SK-N-SH treated with all-trans-retinoic acid at 6 μM for 48 hours (cell line): ENCODE results near the gene KDM6B.

Source experiments
- ATAC-seq: fragments of 200-7000 bp; cut with Tn5 transposase; 3 replicates; pipeline ENCODE4 v1.9.1; 2020; ENCODE audit warnings: mild to moderate bottlenecking, moderate library complexity
- ARNTL ChIP-seq: fragments of 450-650 bp; formaldehyde crosslinking; IDR thresholded peaks from 2 replicates; pipeline ENCODE4 v1.5.0; 2020; ENCODE audit warnings: low read depth, mild to moderate bottlenecking, moderate library complexity, borderline replicate concordance
- BACH2 ChIP-seq: fragments of 250-450 bp; sonication (Bioruptor Pico); IDR thresholded peaks from 2 replicates; pipeline ENCODE4 v1.9.0; 2021; ENCODE audit warnings: mild to moderate bottlenecking, borderline replicate concordance
- CSDC2 ChIP-seq: fragments of 250-450 bp; sonication (Bioruptor Pico); IDR thresholded peaks from 2 replicates; pipeline ENCODE4 v1.5.0; 2020; ENCODE audit warnings: mild to moderate bottlenecking, moderate library complexity
- CSRNP3 ChIP-seq: fragments of 250-450 bp; sonication (Bioruptor Pico); IDR thresholded peaks from 2 replicates; pipeline ENCODE4 v1.5.1; 2021; ENCODE audit warnings: mild to moderate bottlenecking, moderate library complexity
- ESRRG ChIP-seq: fragments of 250-450 bp; sonication (Bioruptor Pico); IDR thresholded peaks from 2 replicates; pipeline ENCODE4 v1.6.1; 2021; ENCODE audit warnings: mild to moderate bottlenecking
- GLIS3 ChIP-seq: fragments of 250-450 bp; sonication (Bioruptor Pico); IDR thresholded peaks from 2 replicates; pipeline ENCODE4 v1.5.0; 2020; ENCODE audit warnings: mild to moderate bottlenecking, moderate library complexity
- ISL1 ChIP-seq: fragments of 250-450 bp; sonication (Bioruptor Pico); IDR thresholded peaks from 2 replicates; pipeline ENCODE4 v2.1.2; 2022; ENCODE audit warnings: mild to moderate bottlenecking, moderate library complexity
- OSR1 ChIP-seq: fragments of 250-450 bp; sonication (Bioruptor Pico); IDR thresholded peaks from 2 replicates; pipeline ENCODE4 v1.8.0; 2022; ENCODE audit warnings: moderate library complexity, mild to moderate bottlenecking, inconsistent platforms
- PATZ1 ChIP-seq: fragments of 250-450 bp; sonication (Bioruptor Pico); IDR thresholded peaks from 2 replicates; pipeline ENCODE4 v1.8.0; 2020; ENCODE audit warnings: mild to moderate bottlenecking, moderate library complexity, borderline replicate concordance
- PPARA ChIP-seq: fragments of 250-450 bp; sonication (Bioruptor Pico); IDR thresholded peaks from 2 replicates; pipeline ENCODE4 v1.5.0; 2020; ENCODE audit warnings: mild to moderate bottlenecking, borderline replicate concordance
- RARB ChIP-seq: fragments of 250-450 bp; sonication (Bioruptor Pico); IDR thresholded peaks from 2 replicates; pipeline ENCODE4 v1.8.0; 2021; ENCODE audit warnings: mild to moderate bottlenecking, moderate library complexity
- SNAI2 ChIP-seq: fragments of 250-450 bp; sonication (Bioruptor Pico); IDR thresholded peaks from 2 replicates; pipeline ENCODE4 v1.5.0; 2020; ENCODE audit warnings: mild to moderate bottlenecking, moderate library complexity
- TCF4 ChIP-seq: fragments of 250-450 bp; sonication (Bioruptor Pico); IDR thresholded peaks from 2 replicates; pipeline ENCODE4 v1.8.0; 2021; ENCODE audit warnings: mild to moderate bottlenecking, moderate library complexity, borderline replicate concordance
- TSHZ2 ChIP-seq: fragments of 250-450 bp; sonication (Bioruptor Pico); IDR thresholded peaks from 2 replicates; pipeline ENCODE4 v1.5.0; 2020; ENCODE audit warnings: mild to moderate bottlenecking, moderate library complexity
- ZFP3 ChIP-seq: fragments of 250-450 bp; sonication (Bioruptor Pico); IDR thresholded peaks from 2 replicates; pipeline ENCODE4 v1.5.0; 2020; ENCODE audit warnings: mild to moderate bottlenecking, moderate library complexity
- ZFP30 ChIP-seq: fragments of 450-650 bp; formaldehyde crosslinking; IDR thresholded peaks from 2 replicates; pipeline ENCODE4 v1.5.0; 2022; ENCODE audit warnings: mild to moderate bottlenecking, moderate library complexity
- ZNF565 ChIP-seq: fragments of 450-650 bp; formaldehyde crosslinking; conservative IDR thresholded peaks from 2 replicates; pipeline ENCODE4 v1.5.0; 2020; ENCODE audit warnings: low read depth, mild to moderate bottlenecking, moderate library complexity
- ZNF70 ChIP-seq: fragments of 450-650 bp; formaldehyde crosslinking; IDR thresholded peaks from 2 replicates; pipeline ENCODE4 v1.5.0; 2020; ENCODE audit warnings: mild to moderate bottlenecking, moderate library complexity
- ZNF8 ChIP-seq: fragments of 450-650 bp; formaldehyde crosslinking; IDR thresholded peaks from 2 replicates; pipeline ENCODE4 v1.5.0; 2020; ENCODE audit warnings: mild to moderate bottlenecking, moderate library complexity
- TF ChIP-seq, protein P1 (sequence below): fragments of 250-450 bp; sonication (Bioruptor Pico); IDR thresholded peaks from 2 replicates; pipeline ENCODE4 v1.5.1; 2020; ENCODE audit warnings: low read depth, mild to moderate bottlenecking, moderate library complexity
- TF ChIP-seq, protein P2 (sequence below): fragments of 250-450 bp; sonication (Bioruptor Pico); IDR thresholded peaks from 2 replicates; pipeline ENCODE4 v1.8.0; 2021; ENCODE audit warnings: low read depth, mild to moderate bottlenecking, moderate library complexity, borderline replicate concordance

KDM6B gene

GRCh38 chr17:7857713-7858521 lies 23.9 kb downstream of the KDM6B start, which contains the start of gene CYB5D1:
Gene CYB5D1, plus strand, starts transcription at chr17:7858003. Its CDS starts 132 bp downstream, at chr17:7858135.
- TF ChIP-seq ESRRG (CRISPR knock-in tag) (no peak), GLIS3 (CRISPR knock-in tag) (0 out of 2 replicates have a peak, but pooled peaks have one; percentile 16), TCF4 (CRISPR knock-in tag) (no peak; the same call in 1 of the 2 replicates), ARNTL (CRISPR knock-in tag) (no peak), TSHZ2 (0 out of 2 replicates have a peak, but pooled peaks have one; percentile 24), ZNF70 (CRISPR knock-in tag) (no peak), PPARA (no peak), ISL1 (no peak), OSR1 (CRISPR knock-in tag) (no peak), ZNF8 (CRISPR knock-in tag) (no peak), ZFP3 (CRISPR knock-in tag) (no peak), RARB (CRISPR knock-in tag) (0 out of 2 replicates have a peak, but pooled peaks have one; percentile 38)
- TF ChIP-seq, protein P1, sequence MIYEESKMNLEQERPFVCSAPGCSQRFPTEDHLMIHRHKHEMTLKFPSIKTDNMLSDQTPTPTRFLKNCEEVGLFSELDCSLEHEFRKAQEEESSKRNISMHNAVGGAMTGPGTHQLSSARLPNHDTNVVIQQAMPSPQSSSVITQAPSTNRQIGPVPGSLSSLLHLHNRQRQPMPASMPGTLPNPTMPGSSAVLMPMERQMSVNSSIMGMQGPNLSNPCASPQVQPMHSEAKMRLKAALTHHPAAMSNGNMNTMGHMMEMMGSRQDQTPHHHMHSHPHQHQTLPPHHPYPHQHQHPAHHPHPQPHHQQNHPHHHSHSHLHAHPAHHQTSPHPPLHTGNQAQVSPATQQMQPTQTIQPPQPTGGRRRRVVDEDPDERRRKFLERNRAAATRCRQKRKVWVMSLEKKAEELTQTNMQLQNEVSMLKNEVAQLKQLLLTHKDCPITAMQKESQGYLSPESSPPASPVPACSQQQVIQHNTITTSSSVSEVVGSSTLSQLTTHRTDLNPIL (CRISPR knock-in tag), result no peak
- TF ChIP-seq, protein P2, sequence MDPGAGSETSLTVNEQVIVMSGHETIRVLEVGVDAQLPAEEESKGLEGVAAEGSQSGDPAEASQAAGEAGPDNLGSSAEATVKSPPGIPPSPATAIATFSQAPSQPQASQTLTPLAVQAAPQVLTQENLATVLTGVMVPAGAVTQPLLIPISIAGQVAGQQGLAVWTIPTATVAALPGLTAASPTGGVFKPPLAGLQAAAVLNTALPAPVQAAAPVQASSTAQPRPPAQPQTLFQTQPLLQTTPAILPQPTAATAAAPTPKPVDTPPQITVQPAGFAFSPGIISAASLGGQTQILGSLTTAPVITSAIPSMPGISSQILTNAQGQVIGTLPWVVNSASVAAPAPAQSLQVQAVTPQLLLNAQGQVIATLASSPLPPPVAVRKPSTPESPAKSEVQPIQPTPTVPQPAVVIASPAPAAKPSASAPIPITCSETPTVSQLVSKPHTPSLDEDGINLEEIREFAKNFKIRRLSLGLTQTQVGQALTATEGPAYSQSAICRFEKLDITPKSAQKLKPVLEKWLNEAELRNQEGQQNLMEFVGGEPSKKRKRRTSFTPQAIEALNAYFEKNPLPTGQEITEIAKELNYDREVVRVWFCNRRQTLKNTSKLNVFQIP, result no peak
- peak; percentile 40 for ATAC-seq

GRCh38 chr17:7858522-7858810 lies 24.4 kb downstream of the KDM6B start:
- ATAC-seq, result peak; percentile 32
- TF ChIP-seq CSDC2 (CRISPR knock-in tag), result no peak
- TF ChIP-seq ZNF70 (CRISPR knock-in tag), result no peak

DNA sequence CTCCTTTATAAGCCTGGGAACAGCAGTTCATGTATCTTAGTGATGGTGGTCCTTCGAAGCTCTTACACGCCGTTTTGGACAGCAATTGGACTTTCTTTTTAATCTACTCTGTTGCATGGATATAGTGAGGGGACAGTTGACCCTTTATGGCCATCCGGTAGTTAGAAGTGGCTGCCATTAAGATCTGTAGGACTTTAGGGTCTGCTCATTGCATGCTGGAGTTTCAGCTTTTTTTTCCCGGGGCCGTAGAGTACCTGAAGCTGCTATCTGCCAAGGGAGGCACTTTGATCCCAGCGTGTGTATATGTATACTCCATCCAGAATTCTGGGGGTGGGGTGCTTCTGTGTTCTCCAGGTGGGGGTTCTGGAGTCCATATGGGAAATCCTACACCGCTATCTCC lies 25.0 kb downstream of the KDM6B start:
- ATAC-seq, result no peak
- TF ChIP-seq PATZ1 (CRISPR knock-in tag) (no peak), BACH2 (CRISPR knock-in tag) (no peak), ZNF565 (no peak)

DNA sequence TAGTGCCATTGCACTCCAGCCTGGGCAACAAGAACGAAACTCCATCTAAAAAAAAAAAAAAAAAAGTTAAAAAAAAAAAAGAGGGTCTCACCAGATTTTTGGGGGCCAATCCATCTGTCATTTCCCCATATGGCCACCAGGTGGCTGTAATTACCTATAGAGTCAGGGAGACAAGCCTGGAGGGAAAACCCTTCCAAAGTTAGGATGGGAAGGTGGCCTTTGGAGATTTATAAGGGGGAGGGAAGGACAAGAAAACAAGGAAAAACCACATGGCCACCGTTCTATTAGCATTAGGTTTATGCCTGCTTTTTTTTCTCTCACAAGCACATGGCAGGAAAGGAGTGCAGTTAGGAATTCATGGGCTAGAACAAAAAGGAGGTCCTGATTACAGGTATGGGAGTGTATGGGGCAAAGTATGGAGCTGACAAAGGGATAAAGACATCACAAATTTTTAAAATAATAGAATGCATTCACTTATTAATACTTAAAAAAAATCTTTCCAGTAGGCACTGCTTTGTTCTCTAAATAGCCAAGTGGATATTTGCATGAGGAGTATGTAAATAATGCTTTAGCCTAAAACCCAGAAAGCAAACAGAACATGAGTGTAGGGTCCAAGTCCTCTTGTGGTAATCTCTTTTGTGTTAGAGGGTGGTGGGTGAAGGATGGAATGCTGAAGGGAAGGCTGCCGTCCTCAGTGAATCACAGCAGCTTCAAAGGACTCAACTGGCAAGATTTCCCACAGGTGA lies 28.8 kb downstream of the KDM6B start:
- ATAC-seq, result no peak
- TF ChIP-seq ZNF8 (CRISPR knock-in tag) (no peak), GLIS3 (CRISPR knock-in tag) (no peak), CSDC2 (CRISPR knock-in tag) (no peak), BACH2 (CRISPR knock-in tag) (no peak), TCF4 (CRISPR knock-in tag) (no peak), CSRNP3 (no peak), OSR1 (CRISPR knock-in tag) (no peak), ZNF70 (CRISPR knock-in tag) (no peak), SNAI2 (CRISPR knock-in tag) (no peak), RARB (CRISPR knock-in tag) (no peak), ZFP30 (no peak), ZFP3 (CRISPR knock-in tag) (no peak)
- TF ChIP-seq, protein P1 (CRISPR knock-in tag), result no peak
- TF ChIP-seq, protein P2, result no peak
